Left ventricle myocardium superior (tissue), 1 donor: ENCODE measurements around the gene SLC35F4. TPM values are rescaled to one million over a fixed set of nuclear protein-coding genes. Genes with fewer than 3 reads are reported as not detected.
"Not testable (repeated sequence)": the region's sequence is repeated elsewhere in the genome, so short reads cannot be mapped to it uniquely, and the experiment has no call there.

Source experiments
- ATAC-seq: fragments of 200-7000 bp; cut with Tn5 transposase; one replicate; pipeline ENCODE4 v1.9.1; 2020; ENCODE audit warnings: mild to moderate bottlenecking, moderate library complexity
- DNase-seq: peaks from one replicate; pipeline ENCODE4 v3.0.0-alpha.2; 2020
- intact Hi-C: fragments of 100-400 bp; cut with micrococcal nuclease; formaldehyde crosslinking; loops from one replicate; pipeline ENCODE4 v1.11.0; 2022
- total RNA-seq: library from RNA; stranded (reverse); fragmentation: NEBNext Ultra II Directional; extraction: Animal tissue kit (Norgen Biotek cat#: 25700); gene quantifications from one replicate; pipeline ENCODE4 v1.2.1, GENCODE V29; 2021
- donor health status: DM: no; HTN: yes; CAD: no; lungs with severe emphysema.

SLC35F4 gene
- total RNA-seq, 1 donor from 2014 or later, result not detected

DNA sequence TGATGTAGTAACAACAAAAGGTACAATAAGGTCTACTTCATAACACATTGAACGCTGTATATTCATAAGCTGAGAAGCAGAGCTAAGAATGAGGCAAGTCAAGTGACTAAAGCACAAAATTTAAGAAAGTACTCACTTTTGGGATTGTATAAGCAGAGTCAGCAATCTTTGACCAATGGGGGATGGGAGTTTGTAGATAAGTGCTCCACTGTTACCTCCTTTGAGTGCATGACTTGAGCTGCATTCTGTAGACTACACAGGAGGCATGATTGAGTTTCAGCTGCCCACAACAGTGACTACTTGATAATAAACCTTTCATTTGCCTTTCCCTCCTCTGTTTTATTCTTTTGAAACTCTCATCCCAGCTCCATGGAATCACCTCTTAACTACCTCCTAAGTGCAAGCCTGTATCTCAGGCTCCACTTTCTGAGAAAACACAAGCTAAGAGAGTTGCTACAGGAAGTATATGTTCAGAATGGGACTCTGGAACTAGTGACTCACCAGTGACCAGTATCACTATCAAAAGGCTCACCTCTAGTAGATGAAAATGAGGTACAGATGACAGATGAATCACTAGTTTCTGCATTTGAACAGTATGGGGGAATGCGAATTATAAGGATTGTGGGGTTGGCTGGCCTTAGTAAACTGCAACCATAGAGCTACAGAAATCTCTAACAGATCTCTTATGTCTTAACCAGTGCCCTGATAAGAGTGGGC lies 49.2 kb downstream of the SLC35F4 start:
- no peak for DNase-seq
- intact Hi-C loops, result no loop called here
- ATAC-seq, result no peak

DNA sequence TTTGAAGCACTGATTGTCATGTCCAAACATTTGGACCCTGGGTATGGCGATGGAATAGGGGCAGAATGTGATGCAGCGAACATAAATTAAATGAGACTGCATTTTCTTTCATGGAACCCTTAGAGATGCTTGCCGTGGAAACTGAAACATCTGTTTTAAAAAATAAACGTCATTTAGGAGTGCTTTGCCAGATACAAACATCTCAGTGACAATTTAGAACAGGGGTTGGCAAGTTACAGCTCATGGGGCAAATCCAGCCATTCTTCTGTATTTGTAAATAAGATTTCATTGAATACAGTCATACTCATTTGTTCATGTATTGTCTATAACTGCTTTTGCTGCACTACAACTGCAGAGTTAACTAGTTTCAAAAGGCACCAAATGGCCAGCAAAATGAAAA lies 51.2 kb downstream of the SLC35F4 start:
- intact Hi-C loops, result no loop called here
- ATAC-seq (no peak), DNase-seq (no peak)

DNA sequence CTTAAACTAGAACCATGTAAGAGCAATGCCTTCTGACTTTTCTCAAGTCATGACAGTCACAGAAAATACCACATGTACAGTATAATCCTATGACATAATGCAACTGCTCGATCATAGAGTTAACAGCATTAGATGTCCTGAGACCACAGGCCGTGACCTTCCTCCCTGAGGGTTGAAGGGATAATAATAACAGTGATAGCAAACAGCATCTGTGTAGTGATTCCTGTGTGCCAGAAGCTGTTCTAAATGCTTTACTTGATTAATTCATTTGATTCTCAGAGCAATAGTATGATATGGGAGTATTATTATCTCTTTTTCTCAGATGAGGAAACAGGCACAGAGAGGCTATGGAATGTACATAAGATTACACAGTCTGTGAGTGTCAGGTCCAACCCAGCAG lies 53.2 kb downstream of the SLC35F4 start:
- DNase-seq (no peak), ATAC-seq (no peak)
- intact Hi-C loops, result no loop called here

DNA sequence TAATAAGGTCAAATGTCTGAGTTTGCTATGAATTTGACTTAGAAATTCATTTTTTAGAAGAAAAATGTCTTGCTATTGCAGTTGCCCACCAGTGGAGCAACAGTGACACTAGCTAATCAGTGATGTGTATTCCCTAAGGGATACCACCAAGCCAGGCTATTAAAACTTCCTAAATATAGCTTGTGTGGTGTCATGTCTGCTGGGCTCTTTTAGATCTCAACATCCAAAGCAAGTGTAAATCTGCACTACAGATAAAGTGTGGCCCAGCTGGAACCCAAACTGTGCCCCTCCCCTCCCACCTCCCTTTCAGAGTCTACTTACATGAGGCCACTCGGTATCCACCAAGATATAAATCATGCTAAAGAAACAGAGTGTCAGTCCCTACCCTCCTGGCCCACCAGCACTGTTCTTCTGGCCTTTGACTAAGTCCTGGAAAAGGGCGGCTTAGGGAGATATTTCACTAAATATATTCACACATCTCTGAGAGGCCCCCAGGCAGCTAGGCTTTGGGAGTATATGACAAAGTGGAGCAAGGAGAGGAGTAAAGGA lies 53.8 kb downstream of the SLC35F4 start:
- DNase-seq, result no peak
- no peak for ATAC-seq
- intact Hi-C loops, result no loop called here

DNA sequence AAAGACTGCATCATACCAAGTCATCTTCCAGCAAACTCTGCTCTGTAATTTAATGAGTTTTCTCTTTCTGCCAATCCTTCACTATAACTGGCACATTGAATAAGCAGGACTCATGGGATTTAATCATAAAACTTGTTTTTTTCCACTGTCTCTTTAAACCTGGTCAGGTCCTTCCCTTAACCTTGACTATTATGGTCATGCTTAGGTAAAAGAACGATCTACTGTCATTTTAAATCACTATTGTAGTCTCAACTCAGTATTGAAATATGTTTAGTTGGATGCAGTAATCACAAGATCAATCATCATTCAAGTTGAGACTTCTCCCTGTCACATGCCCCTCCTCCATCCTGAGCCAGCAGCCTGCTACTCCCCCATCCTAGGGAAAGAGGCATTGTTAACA lies 56.1 kb downstream of the SLC35F4 start:
- ATAC-seq (no peak), DNase-seq (no peak)
- intact Hi-C loops, result no loop called here

DNA sequence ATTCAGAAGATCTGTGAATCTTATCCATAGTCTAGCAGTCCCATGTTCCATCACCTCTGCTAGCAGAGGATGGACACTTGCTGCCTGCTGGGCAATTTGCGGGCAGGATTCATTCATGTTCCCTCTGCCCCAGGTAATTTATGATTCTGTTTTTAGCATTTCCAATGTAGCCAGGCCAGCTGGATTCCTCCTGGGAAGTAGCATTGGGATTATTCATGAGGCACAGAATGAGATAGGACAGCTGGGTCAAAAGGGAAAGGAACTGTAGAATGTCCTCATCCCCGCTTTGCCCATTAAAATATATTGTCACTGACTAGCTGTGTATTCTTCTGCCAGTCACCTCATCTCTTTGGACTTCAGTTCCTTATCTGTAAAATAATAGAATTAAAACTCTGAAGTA lies 68.7 kb downstream of the SLC35F4 start:
- intact Hi-C loops, result no loop called here
- DNase-seq, result no peak

DNA sequence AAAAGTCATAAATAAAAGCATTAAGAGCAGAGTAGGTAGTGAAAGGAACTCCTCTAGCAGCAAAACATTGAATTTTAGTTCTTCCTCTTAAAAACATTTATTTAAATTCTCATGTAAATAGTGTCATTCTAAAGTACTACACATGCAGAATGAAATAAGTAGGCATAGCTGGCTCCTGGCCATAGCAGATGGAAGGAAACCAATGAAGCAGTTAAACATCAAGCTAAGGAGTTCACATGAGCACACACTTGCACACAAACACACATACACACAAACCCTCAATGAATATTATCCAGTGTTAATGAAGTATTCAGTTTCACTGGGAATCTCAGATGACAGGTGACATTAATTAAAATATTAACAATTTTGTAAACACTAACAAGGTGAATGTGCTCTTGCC lies 69.3 kb downstream of the SLC35F4 start:
- ATAC-seq, result no peak
- no peak for DNase-seq
- intact Hi-C loops, result no loop called here

More for the DNA sequence above, 68.7 kb downstream of the SLC35F4 start:
- no peak for ATAC-seq

DNA sequence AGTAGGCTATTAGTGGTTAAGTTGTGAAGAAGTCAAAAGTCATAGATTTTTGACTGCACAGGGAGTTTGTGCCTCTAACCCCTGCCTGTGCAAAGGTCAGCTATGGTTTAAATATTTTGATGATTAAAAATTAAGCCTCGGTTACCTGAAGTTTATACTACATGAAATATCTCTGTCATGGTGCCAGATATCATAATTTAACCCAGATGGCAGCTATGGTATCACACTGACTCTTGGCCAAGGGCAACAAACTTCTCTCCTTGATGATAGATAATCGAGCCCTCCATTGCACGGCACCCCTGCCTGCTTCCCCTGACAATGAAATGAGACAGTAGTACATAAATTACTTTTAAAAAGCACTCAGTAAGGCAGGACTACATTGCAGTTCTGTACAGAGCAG lies 80.8 kb downstream of the SLC35F4 start:
- intact Hi-C loops, result no loop called here
- no peak for DNase-seq
- ATAC-seq, result no peak

DNA sequence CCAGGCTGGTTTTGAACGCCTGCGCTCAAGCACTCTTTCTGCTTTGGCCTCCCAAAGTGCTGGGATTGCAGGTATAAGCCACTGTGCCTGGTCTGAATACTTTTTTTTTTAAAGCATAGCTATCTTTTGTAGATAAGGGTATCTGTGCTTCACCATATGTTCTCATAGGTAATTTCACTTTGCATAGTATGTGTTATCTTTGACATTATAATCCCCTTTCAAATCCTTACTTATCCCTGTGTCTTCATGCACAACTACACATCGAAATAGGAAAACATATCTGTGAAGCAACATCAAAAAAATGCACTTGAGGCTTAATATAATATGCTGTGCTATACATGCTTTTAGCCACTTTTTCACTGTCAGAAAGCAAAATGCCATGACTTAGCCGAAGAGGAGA lies 94.1 kb downstream of the SLC35F4 start:
- DNase-seq, result no peak
- intact Hi-C loops, result no loop called here
- ATAC-seq, result no peak

DNA sequence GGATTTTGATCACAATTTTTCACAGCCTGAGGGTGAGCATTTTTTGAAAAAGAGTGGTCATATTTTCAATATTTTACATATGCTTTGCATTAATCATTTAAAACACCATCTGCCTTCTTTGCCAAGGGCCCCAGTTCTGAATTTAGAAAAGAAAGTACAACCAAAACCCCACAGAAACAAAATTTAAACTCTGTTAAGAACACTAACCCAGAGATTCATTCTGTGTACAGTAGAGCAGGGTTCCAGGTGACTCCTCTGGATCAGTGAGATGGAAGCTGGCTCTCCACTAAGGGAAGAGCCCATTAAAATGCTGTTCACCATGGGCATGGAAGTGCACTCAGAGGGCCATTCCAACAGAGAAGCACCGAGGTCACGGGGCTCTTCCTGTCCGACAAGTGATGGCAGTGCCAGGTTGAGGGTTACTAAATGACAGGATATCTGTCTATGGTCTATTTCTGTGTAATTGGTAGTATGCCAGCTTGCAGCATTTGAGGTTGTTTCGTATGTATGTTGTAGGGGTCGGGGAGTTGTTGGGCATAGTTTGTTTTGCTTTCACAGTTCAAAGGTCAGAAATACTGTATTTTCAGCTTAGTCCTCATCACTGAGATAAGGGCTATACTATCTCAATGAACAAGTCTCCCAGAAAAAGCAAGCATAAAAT lies 95.9 kb downstream of the SLC35F4 start:
- ATAC-seq, result no peak
- intact Hi-C loops, result no loop called here
- DNase-seq, result no peak

DNA sequence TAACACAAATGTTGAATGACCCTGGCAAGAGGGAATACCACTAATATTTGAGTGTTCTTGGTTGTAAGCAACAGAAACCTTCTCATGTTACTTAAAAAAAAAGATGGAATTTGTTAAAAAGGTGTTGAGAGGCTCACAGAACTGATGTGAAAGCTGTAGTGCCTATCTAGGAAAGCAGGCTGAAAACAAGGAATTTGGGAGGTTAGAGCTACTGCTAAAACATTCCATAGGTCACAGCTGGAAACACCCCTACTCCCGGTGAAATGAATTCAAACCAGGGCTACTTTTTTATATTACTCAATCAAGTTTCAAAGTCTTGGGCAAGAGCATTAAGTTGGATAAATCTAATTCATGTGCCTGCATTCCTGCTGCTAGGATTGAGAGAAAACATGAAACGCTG lies 104.1 kb downstream of the SLC35F4 start:
- ATAC-seq (no peak), DNase-seq (no peak)
- intact Hi-C loops, result no loop called here

DNA sequence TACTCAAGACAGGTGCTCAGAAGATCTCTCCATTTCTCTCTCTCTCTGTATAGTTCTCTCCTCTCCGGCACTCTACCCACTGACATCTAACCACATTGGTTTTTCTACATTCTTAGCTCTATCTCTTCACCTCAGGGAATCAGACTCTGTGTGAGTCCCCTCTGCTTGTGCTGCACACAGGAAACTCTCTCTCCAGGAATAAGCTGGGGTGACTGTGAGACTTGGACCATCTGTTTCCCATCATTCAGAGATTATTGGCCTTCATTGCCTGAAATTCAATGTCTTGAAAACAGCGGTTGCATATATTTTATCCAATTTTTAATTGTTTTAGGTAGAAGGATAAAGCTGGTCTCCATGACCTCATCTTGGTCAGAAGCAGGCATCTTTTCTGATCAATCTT lies 105.0 kb downstream of the SLC35F4 start:
- no peak for DNase-seq
- no peak for ATAC-seq
- intact Hi-C loops, result no loop called here

DNA sequence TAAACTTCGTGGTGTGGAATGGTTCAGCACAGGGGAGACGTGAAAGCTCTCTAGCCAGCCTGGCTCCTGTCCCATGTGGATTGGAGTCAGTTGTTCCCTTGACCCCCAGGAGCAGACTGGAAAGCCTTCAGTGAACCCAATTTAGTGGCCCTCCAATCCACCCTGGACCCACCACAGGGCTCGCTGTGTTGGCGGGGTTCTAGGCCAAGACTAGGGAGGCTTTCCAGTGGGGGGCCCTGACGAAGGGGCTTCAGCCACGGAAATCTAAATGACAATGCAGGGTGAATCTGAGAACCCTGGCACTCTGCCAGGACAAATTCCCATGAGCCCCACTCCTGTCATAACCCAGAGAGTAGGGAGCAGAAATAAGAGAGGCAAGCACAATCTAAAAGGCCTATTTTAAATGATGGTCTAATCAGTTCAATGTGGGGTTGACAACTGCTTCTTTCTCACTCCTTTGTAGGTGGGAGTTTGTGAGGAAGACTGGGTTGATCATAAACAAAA lies 110.8 kb downstream of the SLC35F4 start:
- no peak for DNase-seq
- no peak for ATAC-seq
- intact Hi-C loops, result no loop called here

DNA sequence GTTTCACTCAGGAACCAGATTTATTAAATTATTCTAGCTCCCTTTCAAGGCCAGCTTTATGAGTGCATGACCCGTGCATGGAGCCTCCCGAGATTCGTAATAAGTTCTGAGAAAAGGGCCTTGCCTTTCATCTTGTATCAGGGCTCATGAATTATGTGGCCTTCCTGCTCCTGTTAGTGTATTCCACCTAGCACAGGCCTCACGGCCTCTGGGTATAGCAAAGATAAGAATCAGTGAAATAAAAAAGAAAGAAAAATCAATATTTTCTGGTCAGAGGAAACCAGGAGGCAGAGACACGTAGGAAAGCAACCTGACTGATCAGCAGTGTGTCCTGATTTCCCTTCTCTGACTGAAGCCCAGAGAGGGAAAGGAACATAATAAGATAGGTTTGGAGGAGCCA lies 111.4 kb downstream of the SLC35F4 start:
- no peak for DNase-seq
- intact Hi-C loops, result no loop called here

DNA sequence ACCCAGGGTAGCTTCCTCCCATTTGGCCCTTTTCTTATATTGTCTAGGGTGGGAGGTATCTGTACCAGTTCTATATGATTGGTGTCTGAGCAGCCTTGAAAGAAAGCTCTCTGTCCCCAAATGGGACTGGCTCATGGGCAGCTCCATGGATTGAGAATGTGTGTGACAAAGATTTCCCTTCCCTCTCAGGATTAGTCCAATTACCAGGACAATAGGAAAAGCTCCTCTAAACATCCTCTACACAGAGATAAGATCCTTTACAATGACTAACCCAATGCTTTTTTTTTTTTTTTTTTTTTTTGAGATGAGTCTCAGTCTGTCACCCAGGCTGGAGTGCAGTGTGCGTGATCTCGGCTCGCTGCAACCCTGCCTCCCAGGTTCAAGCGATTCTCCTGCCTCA lies 112.1 kb downstream of the SLC35F4 start:
- intact Hi-C loops, result no loop called here
- ATAC-seq (no peak), DNase-seq (no peak)

More for the DNA sequence above, 111.4 kb downstream of the SLC35F4 start:
- ATAC-seq, result no peak

DNA sequence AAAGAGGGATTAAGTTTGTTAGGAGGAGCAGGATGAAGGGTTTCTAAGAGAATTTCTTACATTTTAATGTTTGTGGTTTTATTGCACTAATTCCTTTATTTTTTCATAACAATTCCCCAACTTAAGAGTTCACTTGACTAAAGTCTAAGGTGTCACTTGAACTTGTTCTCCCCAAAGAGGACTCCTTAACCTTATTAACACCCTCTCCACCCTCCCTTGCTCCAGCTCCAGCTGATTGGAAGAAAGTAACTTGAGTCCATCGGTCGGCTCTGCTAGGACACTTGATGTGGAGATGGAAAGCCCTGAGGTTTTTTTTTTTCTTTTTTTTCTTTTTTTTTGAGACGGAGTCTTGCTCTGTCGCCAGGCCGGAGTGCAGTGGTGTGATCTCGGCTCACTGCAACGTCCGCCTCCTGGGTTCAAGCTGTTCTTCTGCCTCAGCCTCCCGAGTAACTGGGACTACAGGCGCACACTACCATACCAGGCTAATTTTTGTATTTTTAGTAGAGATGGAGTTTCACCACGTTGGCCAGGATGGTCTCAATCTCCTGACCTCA lies 113.7 kb downstream of the SLC35F4 start:
- ATAC-seq, DNase-seq, intact Hi-C loops: not testable (repeated sequence)

DNA sequence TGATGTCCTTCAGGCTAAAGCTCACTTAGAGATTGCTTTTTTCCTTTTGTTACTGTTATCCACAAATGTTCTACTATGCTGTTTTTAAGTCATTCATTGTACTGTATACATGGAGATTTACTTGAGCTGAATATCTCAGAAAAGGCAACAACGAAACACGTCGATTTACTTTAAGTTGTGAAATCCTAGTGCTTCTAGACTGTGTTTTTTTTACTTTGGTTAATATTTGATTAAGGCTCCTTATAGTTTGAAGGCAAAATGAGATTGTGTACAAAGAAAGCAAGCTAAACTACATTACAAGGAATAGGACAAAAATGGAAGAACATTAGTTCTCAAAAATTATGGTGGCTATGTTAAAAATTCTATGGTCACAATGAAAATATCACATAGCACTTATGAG lies 114.5 kb downstream of the SLC35F4 start:
- ATAC-seq (no peak), DNase-seq (no peak)
- intact Hi-C loops, result no loop called here

DNA sequence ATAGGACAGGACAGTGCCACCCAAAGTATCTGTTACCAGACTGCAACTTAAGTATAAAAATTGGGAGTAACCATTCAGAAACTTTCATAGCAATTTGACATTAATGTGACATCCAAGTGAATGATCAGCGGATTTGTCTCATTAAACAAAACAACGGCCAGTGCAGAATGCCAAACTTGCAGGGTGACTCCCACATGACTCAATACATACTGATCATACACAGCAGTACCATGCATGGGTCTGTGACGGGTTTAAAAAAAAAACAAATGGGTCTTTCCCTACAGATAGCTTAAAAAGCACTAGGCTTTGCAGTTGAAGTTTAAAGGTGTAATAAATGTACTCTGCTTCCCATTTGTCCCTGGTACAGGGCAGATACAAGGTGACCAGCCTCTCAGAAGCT lies 116.6 kb downstream of the SLC35F4 start:
- no peak for ATAC-seq
- intact Hi-C loops, result no loop called here
- no peak for DNase-seq

DNA sequence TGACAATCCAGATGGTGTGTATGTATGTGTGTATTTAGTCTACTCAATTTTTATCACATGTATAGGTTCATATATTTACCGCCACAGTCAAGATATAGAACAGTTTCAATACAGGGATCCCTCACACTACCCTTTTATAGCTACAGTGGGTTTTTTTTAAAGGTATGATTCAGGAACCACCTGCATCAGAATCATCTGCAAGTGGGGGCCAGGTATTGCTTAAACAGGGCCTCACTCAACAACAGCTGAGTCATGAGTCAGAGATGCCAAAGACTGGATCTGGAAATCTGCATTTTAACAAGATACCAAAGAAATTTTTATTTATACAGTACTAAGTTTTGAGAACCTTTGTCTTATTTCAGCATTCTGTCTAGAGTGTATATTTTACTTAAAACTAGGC lies 117.6 kb downstream of the SLC35F4 start:
- intact Hi-C loops, result no loop called here
- ATAC-seq (no peak), DNase-seq (no peak)

DNA sequence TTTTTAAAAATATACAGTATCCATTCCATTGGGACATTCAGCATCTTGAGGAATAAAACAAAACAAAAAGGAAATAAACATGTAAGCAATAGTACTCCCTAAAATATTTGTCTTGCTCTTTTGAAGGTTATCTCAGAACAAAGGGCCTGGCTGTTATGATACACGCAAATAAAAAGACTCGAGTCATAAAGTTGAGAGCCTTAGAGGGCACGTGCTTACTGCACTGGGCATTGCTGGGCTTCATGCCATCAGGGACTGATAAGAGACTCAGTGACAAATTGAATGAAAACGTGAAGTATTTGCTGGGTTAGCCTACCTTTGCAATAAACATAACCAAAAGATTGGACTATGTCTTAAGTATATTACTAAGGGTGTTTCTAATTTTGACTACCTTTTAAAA lies 118.9 kb downstream of the SLC35F4 start:
- no peak for ATAC-seq
- DNase-seq, result no peak
- intact Hi-C loops, result no loop called here
